GM12864 (cell line): ENCODE results near the gene TSPAN5.

Source experiments
- DNase-seq: peaks from one replicate; pipeline ENCODE4 v3.0.0-alpha.2; 2011; ENCODE audit warnings: low read depth
- H3K4me3 ChIP-seq: 2 replicates; pipeline ENCODE4 v1.5.1; 2011; ENCODE audit warnings: mild to moderate bottlenecking, low read depth, low read length, control low read depth
- CTCF ChIP-seq: IDR thresholded peaks from 2 replicates; pipeline ENCODE4 v1.5.1; 2011; ENCODE audit warnings: low read depth, mild to moderate bottlenecking, moderate library complexity, low read length, control low read depth, inconsistent platforms; ENCODE audit errors: missing control alignments

TSPAN5 gene

GRCh38 chr4:98516042-98516440, 142.4 kb downstream of the TSPAN5 start:
- TF ChIP-seq CTCF = no peak
- no peak overlapping the region for H3K4me3 ChIP-seq
- DNase-seq = no peak

GRCh38 chr4:98515470-98515809, 143.0 kb downstream of the TSPAN5 start:
- H3K4me3 ChIP-seq = no peak overlapping the region
- no peak for TF ChIP-seq CTCF
- DNase-seq = no peak

GRCh38 chr4:98514741-98515469, 143.5 kb downstream of the TSPAN5 start:
- no peak for TF ChIP-seq CTCF
- no peak overlapping the region for H3K4me3 ChIP-seq
- DNase-seq = no peak

- no peak overlapping the region for H3K4me3 ChIP-seq
- no peak for DNase-seq
- TF ChIP-seq CTCF = no peak
These were observed 145.5 kb downstream of the TSPAN5 start for GRCh38 chr4:98512918-98513317.

GRCh38 chr4:98510757-98511517, 147.5 kb downstream of the TSPAN5 start:
- DNase-seq = no peak
- no peak overlapping the region for H3K4me3 ChIP-seq
- no peak for TF ChIP-seq CTCF

- DNase-seq = no peak
- TF ChIP-seq CTCF = no peak
- no peak overlapping the region for H3K4me3 ChIP-seq
These were observed 148.1 kb downstream of the TSPAN5 start for GRCh38 chr4:98510340-98510739.
